ENCODE results near the gene CAPZB. TPM values are rescaled to one million over a fixed set of nuclear protein-coding genes. Genes with fewer than 3 reads are reported as not detected.

CAPZB gene
- total and polyA plus RNA-seq, 2 of the 4 experiments (the other 2 are of a cell fraction), result 216 to 304 TPM

- Histone ChIP-seq H3K23ac (ENCODE audit: low read depth, low read length) (no peak overlapping the region), H2AFZ (replicated peaks; ENCODE audit: low read length, poor library complexity) (no peak overlapping the region), H3K36me3 (ENCODE audit: control insufficient read depth, insufficient read depth, low read length) (peaks cover 11% of the 10 kb centered on the region), H3K14ac (replicated peaks; ENCODE audit: low read depth, low read length) (no peak overlapping the region), H3K4ac (ENCODE audit: low read depth, low read length) (no peak overlapping the region), H4K5ac (ENCODE audit: low read depth, low read length) (no peak overlapping the region; the same call in 1 of the 2 replicates), H3K56ac (ENCODE audit: extremely low read depth, insufficient read depth, low read length) (no peak overlapping the region), H3K18ac (ENCODE audit: low read depth, low read length) (no peak overlapping the region), H3K9ac (ENCODE audit: low read depth, low read length) (no peak overlapping the region), H3K9me1 (ENCODE audit: insufficient read depth, low read length) (peaks cover 53% of the 10 kb centered on the region), H3K4me2 (ENCODE audit: low read depth, low read length) (no peak overlapping the region), H3K4me3 (ENCODE audit: insufficient read depth, low read depth, low read length) (no peak overlapping the region), H4K20me1 (ENCODE audit: insufficient read depth, low read length) (peaks cover 96% of the 10 kb centered on the region), H4K91ac (ENCODE audit: insufficient read depth, low read depth, low read length) (no peak overlapping the region), H2BK20ac (ENCODE audit: low read depth, low read length) (no peak overlapping the region), H2BK5ac (ENCODE audit: low read depth, low read length, poor library complexity, severe bottlenecking) (no peak overlapping the region), H3K27ac (ENCODE audit: insufficient read depth, low read length) (no peak overlapping the region), H2AK9ac (replicated peaks; ENCODE audit: low read depth, low read length, poor library complexity) (no peak overlapping the region), H4K8ac (ENCODE audit: low read depth in 2 of 2, low read length in 2 of 2) (no peak overlapping the region), H2BK15ac (ENCODE audit: low read depth, low read length) (no peak overlapping the region), H3K79me1 (ENCODE audit: low read depth in 1 of 2, low read length in 2 of 2) (peaks cover 68 to 97% of the 10 kb centered on the region in 2 experiments), H3K9me3 (ENCODE audit: control insufficient read depth, insufficient read depth, low read length) (no peaks in the 10 kb centered on the region), H3K27me3 (ENCODE audit: control insufficient read depth, insufficient read depth, low read length) (no peaks in the 10 kb centered on the region), H3K4me1 (ENCODE audit: control insufficient read depth, insufficient read depth, low read length) (peaks cover 26% of the 10 kb centered on the region), H2BK120ac (ENCODE audit: low read depth, low read length) (no peak overlapping the region), H2AK5ac (ENCODE audit: low read depth, low read length) (peak overlapping the region; percentile 36; the same call in 1 of the 2 replicates)
- POLR2A ChIA-PET (ENCODE audit: unreplicated experiment), result no interaction called here
- intact Hi-C loops (cut with micrococcal nuclease), result no loop called here
- DNase-seq, result peak; percentile 27
- in situ Hi-C loops (cut with MboI; ENCODE audit: low sequenced_read_pairs), result no loop called here
- peak; percentile 72 for ATAC-seq (ENCODE audit: low read depth)
- BruUV-seq (replicated peaks), result no TSS peak
- WGBS, 2 experiments (ENCODE audit: extremely low coverage in 2 of 2, insufficient read length in 1 of 2), result 34% methylated on average over 6 of the region's 22 CpGs; no CpG with 5 or more reads in 1 of the 2 experiments
- CTCF ChIA-PET, result interaction anchor here (0.5 to 1.0 kb wide), 4 partner anchors 15 to 248 kb away, joined by 3 read pairs; no protein-coding TSS in a partner anchor
- dilution Hi-C loops (cut with HindIII; ENCODE audit: low sequenced_read_pairs, unreplicated experiment), result no loop called here
- TF ChIP-seq MAFK (IDR thresholded peaks at IDR 0.05; ENCODE audit: low read depth, low read length) (no peak), SMC3 (IDR thresholded peaks at IDR 0.05; ENCODE audit: low read depth, low read length) (no peak), FOS (IDR thresholded peaks at IDR 0.05; ENCODE audit: low read depth, low read length) (no peak), CTCF (conservative IDR thresholded peaks at IDR 0.05; ENCODE audit: low read depth, low read length) (no peak), MAZ (IDR thresholded peaks at IDR 0.05; ENCODE audit: borderline replicate concordance, low read depth, low read length) (no peak), RCOR1 (IDR thresholded peaks at IDR 0.05; ENCODE audit: insufficient replicate concordance, low read length) (no peak), POLR2A (IDR thresholded peaks at IDR 0.05; ENCODE audit: low read depth, low read length) (no peak), RAD21 (IDR thresholded peaks at IDR 0.05; ENCODE audit: low read length) (no peak), CHD1 (IDR thresholded peaks at IDR 0.05; ENCODE audit: low read depth, low read length) (no peak), BHLHE40 (IDR thresholded peaks at IDR 0.05; ENCODE audit: low read depth, low read length) (no peak), ELK1 (IDR thresholded peaks at IDR 0.05; ENCODE audit: borderline replicate concordance, low read depth, low read length) (no peak), CEBPB (IDR thresholded peaks at IDR 0.05; ENCODE audit: low read depth, low read length) (no peak), RFX5 (IDR thresholded peaks at IDR 0.05; ENCODE audit: low read depth, low read length) (no peak), NFE2L2 (IDR thresholded peaks at IDR 0.05; ENCODE audit: low read depth, low read length) (no peak), MXI1 (IDR thresholded peaks at IDR 0.05; ENCODE audit: borderline replicate concordance, low read depth, low read length) (no peak)
These were observed 79.4 kb downstream of the CAPZB start for GRCh38 chr1:19405761-19406487.
